Kidney (tissue), 14 donors: Measurements from ENCODE around the gene HOXC12. TPM values are rescaled to one million over a fixed set of nuclear protein-coding genes. Genes with fewer than 3 reads are reported as not detected.

Experiments used
- DNase-seq, 5 donors: peaks; one replicate each; pipeline ENCODE4 v3.0.0-alpha.2; 2013 to 2020
- FAIRE-seq: peaks from 2 replicates; lab custom pipeline; 2012; peaks lifted over from hg19 to GRCh38; lab: Jason Lieb, UNC
- H3K27ac ChIP-seq, 2 donors: one replicate each; pipeline ENCODE4 v1.7.0; 2013; ENCODE audit warnings: low read depth in 2 of 2, low read length in 2 of 2, inconsistent platforms in 1 of 2
- H3K27me3 ChIP-seq: one replicate; pipeline ENCODE4 v1.7.1; 2013; ENCODE audit warnings: low read length, inconsistent platforms; ENCODE audit not compliant: control insufficient read depth, insufficient read depth
- H3K36me3 ChIP-seq, 3 donors: one replicate each; pipeline versions ENCODE4 v1.7.0 to v1.7.1; 2013; ENCODE audit warnings: low read length in 3 of 3, control low read depth in 1 of 3, inconsistent platforms in 1 of 3; ENCODE audit not compliant: insufficient read depth in 3 of 3, control insufficient read depth in 2 of 3
- H3K4me1 ChIP-seq, 3 donors: one replicate each; pipeline versions ENCODE4 v1.7.0 to v1.7.1; 2013; ENCODE audit warnings: low read length in 3 of 3, inconsistent platforms in 1 of 3, low read depth in 1 of 3; ENCODE audit not compliant: control insufficient read depth in 2 of 3, insufficient read depth in 2 of 3
- H3K4me3 ChIP-seq, 3 donors: one replicate each; pipeline versions ENCODE4 v1.7.0 to v1.8.1; 2013; ENCODE audit warnings: low read length in 3 of 3, control low read depth in 1 of 3, inconsistent platforms in 1 of 3
- H3K9ac ChIP-seq, 3 donors: one replicate each; pipeline versions ENCODE4 v1.7.0 to v1.7.1; 2013; ENCODE audit warnings: low read length in 3 of 3, control low read depth in 1 of 3, inconsistent platforms in 1 of 3
- H3K9me3 ChIP-seq, 3 donors: one replicate each; pipeline versions ENCODE4 v1.7.0 to v1.7.1; 2013; ENCODE audit warnings: low read length in 3 of 3, control low read depth in 1 of 3, inconsistent platforms in 1 of 3; ENCODE audit not compliant: control insufficient read depth in 2 of 3, insufficient read depth in 1 of 3
- CTCF ChIP-seq: IDR thresholded peaks from 3 replicates; pipeline ENCODE4 v1.5.1; 2012; ENCODE audit warnings: mild to moderate bottlenecking, moderate library complexity, borderline replicate concordance; ENCODE audit not compliant: insufficient read depth; ENCODE audit errors: extremely low read depth
- intact Hi-C: fragments of 100-400 bp; cut with DNase I; formaldehyde crosslinking; loops from one replicate; pipeline ENCODE4 v1.11.1; 2022
- polyA plus RNA-seq: library from polyadenylated mRNA; stranded (reverse); fragments of 350-450 nt; fragmentation: Illumina TruSeq; extraction: RNeasy Lipid Tissue Mini Kit (QIAGEN cat#74804); gene quantifications from one replicate; pipeline ENCODE4 v1.2.3, GENCODE V29; 2014; ENCODE audit warnings: low read depth, low replicate concordance; ENCODE audit not compliant: insufficient read depth
- total RNA-seq: library from RNA; stranded (reverse); fragmentation: NEBNext Ultra II Directional; extraction: Animal tissue kit (Norgen Biotek cat#: 25700); gene quantifications from one replicate; pipeline ENCODE4 v1.2.1, GENCODE V29; 2021
- donor health status: control.
- donor health status: control.
- donor health status: control.
- donor health status: control.
- donor health status: control.
- donor health status: DM: yes; HTN: yes; CAD: no.
- donor health status: Normal renal cell carcinoma (clear cell type).

The HOXC12 gene
- total and polyA plus RNA-seq, 2 donors from 2014 or later: not detected

- DNase-seq: no peak
- no peaks in the 10 kb centered on the region for H3K4me1 ChIP-seq
- H3K9ac ChIP-seq: no peak overlapping the region
- no peaks in the 10 kb centered on the region for H3K9me3 ChIP-seq
- H3K27me3 ChIP-seq: peaks cover 85% of the 10 kb centered on the region
- no peak for FAIRE-seq
- TF ChIP-seq CTCF: no peak
- intact Hi-C loops: no loop called here
- no peak overlapping the region for H3K4me3 ChIP-seq
- no peak overlapping the region for H3K27ac ChIP-seq
- H3K36me3 ChIP-seq: no peaks in the 10 kb centered on the region
Observed at GRCh38 chr12:53948650-53949593, 5.8 kb upstream of the HOXC12 start.

GRCh38 chr12:53949631-53950436, 4.9 kb upstream of the HOXC12 start:
- Histone ChIP-seq H3K27me3 (peaks cover 82% of the 10 kb centered on the region), H3K4me1 (no peaks in the 10 kb centered on the region), H3K9ac (no peak overlapping the region), H3K4me3 (no peak overlapping the region), H3K9me3 (no peaks in the 10 kb centered on the region), H3K27ac (no peak overlapping the region), H3K36me3 (no peaks in the 10 kb centered on the region)
- DNase-seq (no peak), FAIRE-seq (no peak)
- TF ChIP-seq CTCF: no peak
- intact Hi-C loops: no loop called here

GRCh38 chr12:53950437-53950773, 4.3 kb upstream of the HOXC12 start:
- Histone ChIP-seq H3K9ac (no peak overlapping the region), H3K4me3 (no peak overlapping the region), H3K9me3 (no peaks in the 10 kb centered on the region), H3K27ac (no peak overlapping the region), H3K4me1 (no peaks in the 10 kb centered on the region), H3K27me3 (peaks cover 79% of the 10 kb centered on the region), H3K36me3 (no peaks in the 10 kb centered on the region)
- no peak for TF ChIP-seq CTCF
- DNase-seq: no peak
- FAIRE-seq: no peak
- intact Hi-C loops: no loop called here
